HG02870 (cell line): ENCODE data around the gene VIM.

Source experiments
- ATAC-seq: cut with Tn5 transposase; IDR thresholded peaks from one replicate; pipeline ENCODE4 v1.9.1; 2021; ENCODE audit warnings: mild to moderate bottlenecking, moderate library complexity; ENCODE audit not compliant: unreplicated experiment

VIM gene

DNA sequence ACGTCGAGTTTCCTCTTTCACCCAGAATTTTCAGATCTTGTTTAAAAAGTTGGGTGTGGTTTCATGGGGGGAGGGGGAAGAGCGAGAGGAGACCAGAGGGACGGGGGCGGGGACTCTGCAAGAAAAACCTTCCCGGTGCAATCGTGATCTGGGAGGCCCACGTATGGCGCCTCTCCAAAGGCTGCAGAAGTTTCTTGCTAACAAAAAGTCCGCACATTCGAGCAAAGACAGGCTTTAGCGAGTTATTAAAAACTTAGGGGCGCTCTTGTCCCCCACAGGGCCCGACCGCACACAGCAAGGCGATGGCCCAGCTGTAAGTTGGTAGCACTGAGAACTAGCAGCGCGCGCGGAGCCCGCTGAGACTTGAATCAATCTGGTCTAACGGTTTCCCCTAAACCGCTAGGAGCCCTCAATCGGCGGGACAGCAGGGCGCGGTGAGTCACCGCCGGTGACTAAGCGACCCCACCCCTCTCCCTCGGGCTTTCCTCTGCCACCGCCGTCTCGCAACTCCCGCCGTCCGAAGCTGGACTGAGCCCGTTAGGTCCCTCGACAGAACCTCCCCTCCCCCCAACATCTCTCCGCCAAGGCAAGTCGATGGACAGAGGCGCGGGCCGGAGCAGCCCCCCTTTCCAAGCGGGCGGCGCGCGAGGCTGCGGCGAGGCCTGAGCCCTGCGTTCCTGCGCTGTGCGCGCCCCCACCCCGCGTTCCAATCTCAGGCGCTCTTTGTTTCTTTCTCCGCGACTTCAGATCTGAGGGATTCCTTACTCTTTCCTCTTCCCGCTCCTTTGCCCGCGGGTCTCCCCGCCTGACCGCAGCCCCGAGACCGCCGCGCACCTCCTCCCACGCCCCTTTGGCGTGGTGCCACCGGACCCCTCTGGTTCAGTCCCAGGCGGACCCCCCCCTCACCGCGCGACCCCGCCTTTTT is at the start of gene VIM:
Gene VIM (plus strand): TSS at position 151 of the 925 bp plus-strand sequence. CDS start 1,182 bp downstream, outside the sequence.
- ATAC-seq = peak; percentile 27

DNA sequence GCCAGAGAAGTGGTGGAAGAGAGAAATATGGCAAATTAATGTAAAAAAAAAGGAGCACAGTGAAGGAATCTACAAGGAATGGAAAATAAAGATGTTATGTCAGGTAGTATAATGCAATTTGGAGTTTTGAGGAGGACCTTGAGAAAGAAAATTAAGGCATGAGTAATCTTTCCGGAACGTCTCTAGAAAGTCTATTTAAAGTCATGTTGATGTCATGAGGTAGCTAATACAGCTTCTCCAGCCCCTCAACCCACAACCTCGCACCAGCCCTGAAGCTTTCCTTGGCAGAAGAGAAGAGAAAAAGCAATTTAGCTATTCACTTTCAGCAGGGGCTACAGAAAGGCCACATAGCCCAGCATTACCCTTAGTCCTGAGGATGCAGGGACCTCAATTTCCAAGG is 49.0 kb upstream of the VIM start:
- ATAC-seq = no peak

DNA sequence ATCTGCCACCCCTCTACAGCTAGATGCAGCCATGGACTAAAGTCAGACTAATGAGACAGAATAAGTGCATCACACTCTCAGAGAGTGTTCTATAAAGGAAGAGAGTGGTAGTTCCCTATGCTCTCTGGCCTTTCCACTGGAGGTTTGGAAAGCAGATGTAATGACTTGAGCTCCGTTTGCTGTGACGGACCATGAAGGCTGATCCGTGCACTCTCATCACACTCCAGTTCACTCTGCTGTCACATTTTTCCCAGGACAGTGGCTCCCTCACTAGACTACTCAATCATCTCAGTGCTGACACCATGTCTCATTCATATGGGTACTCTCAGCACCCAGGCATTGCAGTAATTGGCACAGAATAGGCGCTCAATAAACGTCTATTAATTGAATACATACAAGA is 46.9 kb upstream of the VIM start:
- ATAC-seq = no peak

DNA sequence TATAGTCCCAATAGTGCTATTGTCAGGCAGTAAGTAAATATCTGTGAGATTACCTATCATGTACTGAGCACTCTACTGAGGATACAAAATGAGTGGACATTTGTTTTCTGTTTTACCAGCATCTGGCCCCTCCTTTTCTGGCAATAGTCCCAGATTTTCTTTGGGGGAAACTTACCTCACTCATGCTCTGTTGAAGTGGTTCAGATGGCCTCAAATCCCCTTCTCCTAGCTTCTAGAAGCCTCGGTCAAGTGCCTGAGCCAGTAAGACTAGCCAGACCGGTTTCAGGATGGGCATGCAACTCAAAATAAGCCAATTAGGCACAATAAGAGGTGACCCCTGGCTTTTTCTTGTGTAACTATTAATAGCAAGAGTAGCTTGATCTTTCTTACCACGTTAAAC is 46.3 kb upstream of the VIM start:
- no peak for ATAC-seq

DNA sequence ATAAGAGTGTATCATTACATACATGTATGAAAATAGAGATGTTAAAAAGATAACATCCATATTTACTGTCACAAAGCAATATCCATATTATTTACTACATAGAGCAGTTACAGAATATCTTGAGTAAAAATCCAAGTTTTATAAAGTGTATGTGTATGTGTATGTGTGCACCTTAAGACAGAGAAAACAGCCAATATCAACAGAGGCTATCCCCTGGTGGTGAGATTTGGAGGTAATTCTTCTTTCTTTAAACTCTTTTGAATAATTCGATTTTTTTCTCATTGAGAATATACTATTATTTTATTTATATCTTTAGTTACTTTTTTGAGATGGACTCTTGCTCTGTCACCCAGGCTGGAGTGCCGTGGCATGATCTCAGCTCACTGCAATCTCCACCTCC is 44.9 kb upstream of the VIM start:
- no peak for ATAC-seq

DNA sequence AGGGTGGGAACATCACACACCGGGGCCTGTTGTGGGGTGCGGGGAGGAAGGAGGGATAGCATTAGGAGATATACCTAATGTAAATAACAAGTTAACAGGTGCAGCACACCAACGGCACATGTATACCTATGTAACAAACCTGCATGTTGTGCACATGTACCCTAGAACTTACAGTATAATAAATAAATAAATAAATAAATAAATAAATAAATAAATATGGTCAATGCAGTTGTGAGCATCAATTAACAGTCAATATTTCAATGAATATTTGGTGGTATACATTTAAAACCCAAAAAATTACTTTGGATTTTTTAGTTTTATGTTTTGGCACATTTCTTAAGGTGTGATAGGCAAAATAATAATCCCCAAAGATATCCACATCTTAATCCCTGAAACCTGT is 42.2 kb upstream of the VIM start:
- ATAC-seq = no peak

DNA sequence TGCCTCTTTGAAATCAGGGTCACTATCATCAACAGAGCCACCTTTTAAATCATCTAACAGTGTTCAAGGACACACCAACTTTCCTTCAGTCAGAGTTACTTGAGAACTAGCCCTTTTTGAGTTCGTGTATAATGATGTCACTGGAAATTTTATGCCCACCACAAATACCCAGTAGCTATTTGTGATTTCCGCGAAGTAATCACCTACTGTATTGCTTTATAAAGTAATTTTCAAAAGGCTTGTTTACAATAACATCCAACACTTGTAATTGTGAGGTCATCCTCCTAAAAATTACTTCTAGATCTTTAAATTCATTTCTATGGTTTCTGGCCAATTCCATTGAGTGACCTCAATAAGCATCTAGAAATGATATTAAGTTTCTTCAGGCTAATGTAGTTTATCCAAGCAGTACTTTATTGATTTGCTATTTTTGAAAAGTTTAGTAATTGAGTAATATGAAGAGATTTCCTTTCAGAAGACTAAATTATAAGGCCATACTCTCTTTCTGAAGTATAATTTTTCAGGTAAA is 39.3 kb upstream of the VIM start:
- ATAC-seq = no peak

DNA sequence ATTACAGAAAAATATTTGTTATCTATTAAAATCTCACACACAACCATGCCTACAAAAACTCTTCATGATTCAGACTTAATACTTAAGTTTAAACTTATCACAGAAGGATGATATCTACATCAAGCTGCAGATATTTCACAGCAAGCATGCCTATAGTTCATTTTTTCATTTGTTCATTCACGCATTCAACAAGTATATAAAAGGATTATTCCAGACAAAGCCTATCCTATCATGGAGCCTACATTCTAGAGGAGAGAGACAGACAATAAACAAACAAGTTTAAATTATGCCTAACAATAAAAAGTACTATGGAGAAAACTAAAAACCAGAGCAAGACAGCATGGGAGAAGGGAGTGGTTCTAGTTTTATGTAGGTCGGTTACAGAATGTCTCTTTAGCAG is 37.4 kb upstream of the VIM start:
- ATAC-seq = no peak

DNA sequence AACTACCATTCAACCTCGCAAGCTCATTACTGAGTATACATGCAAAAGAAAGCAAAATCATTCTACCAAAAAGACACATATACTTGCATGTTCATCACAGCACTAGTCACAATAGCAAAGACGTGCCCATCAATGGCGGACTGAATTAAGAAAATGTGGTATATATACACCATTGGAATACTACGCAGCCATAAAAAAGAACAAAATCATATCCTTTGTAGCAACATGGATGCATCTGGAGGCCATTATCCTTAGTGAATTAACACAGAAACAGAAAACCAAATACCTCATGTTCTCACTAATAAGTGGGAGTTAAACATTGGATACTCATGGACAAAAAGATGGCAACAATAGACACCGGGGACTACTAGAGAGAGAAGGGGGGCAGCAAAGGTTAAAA is 33.0 kb upstream of the VIM start:
- ATAC-seq = no peak

DNA sequence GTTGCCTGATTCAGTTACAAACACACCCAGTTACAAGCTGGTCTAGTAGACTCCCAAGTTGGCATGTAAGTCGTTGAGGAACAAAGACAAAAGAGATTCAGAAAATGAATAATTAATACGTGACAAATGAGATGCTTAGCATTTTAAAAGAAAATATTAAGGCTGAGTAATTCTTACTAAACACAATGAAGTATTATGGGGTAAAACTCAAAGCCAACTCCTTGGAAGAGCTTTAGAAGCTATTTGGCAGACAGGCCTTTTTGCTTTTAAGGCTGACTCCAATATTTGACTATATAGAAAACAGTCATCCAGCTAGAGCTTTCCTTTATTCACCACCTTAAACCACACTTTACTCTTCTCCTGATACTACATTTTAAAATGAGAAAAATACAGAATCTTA is 32.0 kb upstream of the VIM start:
- no peak for ATAC-seq

DNA sequence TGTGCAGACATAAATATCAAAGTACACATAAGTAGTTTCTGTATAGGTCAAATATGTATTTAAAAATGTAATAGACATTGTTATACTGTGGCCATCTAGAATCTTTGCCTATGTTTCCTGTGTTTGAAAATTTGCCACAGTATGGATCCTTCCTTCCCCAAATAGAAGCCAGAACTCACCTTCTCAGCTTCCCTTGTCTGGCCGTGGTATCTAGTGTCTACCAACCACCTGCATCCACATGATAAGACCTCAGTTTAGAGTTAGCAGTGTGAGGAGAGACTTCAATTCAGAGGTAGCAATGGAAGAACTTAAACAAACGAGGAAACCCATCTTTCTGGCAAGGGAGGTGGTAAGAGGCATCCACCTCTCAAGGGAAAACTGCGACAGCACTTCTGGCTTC is 31.5 kb upstream of the VIM start:
- ATAC-seq = no peak

DNA sequence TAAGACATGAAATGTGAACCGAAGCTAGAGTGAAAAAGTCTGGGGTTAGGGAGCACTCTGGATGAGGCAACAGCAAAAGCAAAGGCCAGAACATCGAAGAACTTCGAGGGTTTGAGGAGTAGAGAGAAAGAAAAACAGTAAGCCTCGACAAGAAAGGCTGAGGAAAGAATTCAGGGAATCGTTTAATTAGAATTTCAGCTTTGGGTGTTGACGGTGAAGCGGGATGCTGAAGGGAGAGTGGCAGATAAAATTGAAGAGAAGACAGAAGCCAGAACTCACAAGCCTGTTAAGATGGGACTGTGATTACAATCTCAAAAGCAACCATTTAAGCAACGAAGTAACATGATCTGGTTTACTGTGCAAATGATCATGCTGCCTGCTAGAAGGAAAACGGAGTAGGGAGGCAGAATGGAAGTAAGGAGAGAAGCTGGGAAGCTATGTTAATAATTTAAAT is 28.7 kb upstream of the VIM start:
- no peak for ATAC-seq

DNA sequence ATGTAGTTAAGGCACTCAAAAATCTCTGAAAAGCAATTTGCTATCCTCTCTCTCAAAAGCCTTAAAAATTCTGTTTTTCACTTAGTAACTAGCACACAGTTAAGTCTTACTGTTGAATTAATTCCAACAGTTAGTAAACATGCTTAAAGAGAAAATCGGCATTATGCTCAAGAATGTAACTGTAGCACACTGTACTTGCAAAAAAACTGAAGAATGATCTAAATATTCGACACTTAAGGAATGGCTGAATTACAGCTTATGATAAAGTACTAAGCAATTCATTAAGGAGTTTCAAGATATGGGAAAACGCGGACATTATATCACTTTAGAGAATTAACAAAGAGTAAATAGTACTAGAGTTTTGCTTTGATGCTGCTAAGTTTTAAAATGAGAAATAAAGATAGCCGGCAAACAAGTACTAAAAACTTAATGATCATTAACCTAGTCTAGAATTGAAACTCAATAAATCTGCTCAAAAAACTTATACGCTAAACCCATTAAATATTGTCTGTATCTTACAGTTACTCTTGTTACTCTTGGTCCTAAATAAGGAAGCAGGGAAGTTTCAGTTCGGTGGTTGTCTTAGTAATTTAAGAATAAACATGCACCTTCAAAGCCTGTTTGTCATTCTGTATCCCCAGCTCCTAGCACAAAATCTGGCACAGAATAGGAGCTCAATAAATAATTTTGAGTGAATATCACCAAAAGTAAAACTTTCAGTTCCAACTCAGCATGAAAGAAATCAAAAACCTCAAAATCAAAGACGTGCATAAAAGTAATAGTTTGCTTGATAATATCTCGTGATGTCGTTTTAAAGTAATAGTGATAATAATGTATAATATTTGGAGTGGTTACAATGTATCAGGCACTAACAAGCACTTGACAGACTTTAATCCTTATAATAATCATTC is 27.8 kb upstream of the VIM start:
- ATAC-seq = no peak

DNA sequence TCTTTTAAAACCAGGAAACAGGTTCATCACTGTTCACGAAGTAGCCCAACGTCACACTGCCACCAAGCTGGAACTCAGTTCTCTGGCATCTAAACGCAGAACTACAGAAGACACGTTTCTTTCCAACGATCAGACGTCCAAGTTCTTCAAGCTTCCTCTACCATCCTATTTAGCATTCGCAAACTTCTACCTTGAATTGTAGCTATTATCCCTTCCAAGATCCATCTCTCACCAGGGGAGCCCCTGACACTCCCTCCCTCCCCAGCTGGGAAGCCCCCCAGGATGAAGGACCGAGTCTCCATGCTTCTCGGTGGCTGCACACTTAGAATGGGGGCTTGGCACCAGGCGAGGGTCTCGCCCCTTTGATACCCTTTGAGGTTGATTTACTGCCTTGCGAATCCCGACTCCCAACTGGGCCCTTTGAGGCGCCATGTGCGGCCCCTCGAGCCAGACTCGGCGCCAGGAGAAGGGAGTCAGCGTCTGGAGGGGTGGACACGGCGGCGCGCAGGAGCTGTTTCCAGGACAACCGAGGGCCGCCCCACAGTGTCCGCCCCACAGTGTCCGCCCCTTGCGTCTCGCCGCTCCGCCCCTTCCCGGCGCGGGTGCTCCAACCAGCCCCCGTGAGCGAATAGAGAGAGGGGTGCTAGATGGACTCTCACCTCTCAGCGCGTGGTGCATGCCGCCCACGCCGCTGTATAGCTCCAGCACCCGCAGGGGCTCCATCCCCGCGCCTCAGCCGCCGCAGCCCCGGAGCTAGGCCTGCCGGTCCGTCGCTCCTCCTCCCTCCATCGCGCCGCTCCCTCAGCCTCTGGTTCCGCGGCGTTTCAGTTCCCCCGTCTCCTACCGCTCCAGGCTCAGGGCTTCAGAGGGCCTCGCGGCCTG is 26.9 kb upstream of the VIM start, which contains the start of gene TRDMT1:
Gene TRDMT1 (minus strand): TSS at position 761 of the 882 bp plus-strand sequence. CDS start 38 bp downstream, at position 723.
- peak; percentile 98 for ATAC-seq

DNA sequence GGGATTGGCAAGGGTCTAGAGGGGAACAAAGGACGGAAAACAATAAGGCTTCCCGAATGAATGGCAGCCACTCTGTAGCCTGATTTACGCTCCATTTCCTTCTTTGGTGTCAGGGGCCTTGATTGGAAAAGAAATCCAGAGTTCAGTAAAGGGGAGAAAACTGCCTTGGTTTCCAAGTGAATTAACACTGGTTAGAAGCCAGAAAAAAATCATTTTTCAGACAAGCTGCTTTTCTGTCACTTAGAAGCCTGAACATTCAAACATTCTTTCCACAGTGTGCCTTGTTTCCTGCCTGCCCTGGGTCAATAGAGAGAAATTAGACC is 26.3 kb upstream of the VIM start:
- ATAC-seq = no peak

DNA sequence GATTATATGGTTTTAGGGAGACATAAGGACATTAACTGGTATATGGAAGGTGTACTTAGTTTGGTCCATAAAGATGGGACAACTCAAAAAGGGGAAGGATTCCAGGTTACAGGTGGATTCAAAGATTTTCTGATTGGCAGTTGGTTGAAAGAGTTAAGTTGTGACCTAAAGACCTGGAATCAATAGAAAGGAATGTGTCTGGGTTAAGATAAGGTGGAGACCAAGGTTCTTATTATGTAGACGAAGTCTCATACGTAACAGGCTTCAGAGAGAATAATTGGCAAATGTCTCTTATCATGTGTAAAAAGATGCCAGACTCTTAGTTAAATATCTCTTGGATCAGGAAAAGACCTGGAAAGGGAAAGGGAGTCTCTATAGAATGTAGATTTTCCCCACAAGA is 25.5 kb upstream of the VIM start:
- ATAC-seq = no peak

DNA sequence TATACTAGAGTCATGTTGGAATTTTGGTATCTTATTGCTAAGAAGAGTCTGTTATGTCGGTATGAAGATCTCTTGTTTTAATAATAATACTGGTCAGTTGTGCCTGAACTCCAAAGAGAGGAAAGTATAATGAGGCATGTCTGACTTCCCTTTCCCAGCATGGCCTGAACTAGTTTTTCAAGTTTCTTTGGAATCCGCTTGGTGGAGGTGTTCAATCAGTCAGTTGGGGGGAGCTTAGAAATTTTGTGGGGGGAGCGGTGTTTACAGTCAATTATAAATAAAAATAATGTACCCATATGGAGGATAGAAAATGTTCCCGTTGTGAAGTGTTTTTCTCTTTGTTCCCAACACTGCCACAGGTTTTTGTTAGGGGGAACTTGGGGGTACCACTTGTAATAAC is 25.0 kb upstream of the VIM start:
- ATAC-seq = no peak

DNA sequence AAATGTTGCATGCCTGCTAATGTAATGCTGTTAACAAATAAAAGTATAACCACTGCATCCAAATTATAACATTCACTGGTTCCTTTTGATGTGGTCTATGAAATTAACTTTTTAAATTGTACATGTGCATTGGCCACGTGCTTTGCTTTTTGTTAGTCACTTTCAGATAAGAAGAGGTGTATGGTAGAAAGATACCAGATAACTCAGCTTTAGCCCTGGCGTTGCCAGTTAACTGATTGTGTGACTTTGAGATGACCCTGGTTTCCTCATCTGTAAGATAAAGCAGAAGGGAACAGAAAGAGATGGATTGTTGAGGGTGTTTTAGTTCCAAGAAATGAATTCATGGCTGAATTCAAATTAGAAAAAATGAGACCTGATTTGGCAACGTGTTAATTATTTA is 24.6 kb upstream of the VIM start:
- no peak for ATAC-seq

DNA sequence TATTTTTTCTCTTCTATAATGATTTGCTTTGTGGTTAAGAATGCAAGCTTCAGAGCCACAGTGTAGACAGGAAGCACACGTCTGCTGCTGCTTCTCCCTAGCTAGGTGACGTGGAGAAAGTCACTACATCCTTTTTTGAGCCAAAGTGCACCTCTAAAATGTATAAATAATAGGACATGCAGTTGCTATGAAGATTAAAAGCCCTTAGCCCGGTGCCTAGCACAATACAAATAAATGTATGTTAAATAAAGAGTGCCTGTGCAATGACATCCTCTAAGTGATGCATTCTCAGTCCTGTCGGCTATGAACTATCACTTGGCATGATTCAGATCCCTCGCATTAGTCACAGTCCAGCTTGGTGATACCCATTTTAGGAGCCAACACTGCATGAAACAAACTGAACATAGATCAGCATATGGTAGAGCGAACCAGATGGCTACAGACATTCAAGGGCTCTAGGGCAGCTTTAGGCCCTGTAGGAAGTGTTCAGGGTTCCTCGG is 21.8 kb upstream of the VIM start:
- no peak for ATAC-seq

DNA sequence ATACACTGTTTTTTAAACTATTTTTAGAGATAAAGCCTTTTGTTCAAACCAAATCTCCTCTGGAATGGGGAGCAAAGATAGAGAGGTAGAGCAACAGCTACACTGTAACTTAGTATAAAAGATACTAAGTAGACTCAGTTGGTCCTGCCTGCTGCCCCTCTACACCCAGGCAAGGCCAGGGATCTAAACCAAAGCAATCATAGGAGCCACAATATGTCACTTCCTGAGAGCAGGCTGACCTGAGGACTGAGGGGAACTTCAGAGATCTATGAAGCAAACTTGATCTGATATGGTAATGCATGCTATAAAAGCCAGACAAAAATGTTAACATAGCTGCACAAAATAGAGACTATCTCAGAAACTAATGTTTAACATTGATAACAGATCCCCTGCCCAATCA is 19.6 kb upstream of the VIM start:
- no peak for ATAC-seq
